HG02798 (cell line): ENCODE results near the gene ROR2.

Experiments used
- ATAC-seq: cut with Tn5 transposase; IDR thresholded peaks from one replicate; pipeline ENCODE4 v1.9.1; 2021; ENCODE audit warnings: mild to moderate bottlenecking; ENCODE audit not compliant: unreplicated experiment, poor library complexity

The ROR2 gene

DNA sequence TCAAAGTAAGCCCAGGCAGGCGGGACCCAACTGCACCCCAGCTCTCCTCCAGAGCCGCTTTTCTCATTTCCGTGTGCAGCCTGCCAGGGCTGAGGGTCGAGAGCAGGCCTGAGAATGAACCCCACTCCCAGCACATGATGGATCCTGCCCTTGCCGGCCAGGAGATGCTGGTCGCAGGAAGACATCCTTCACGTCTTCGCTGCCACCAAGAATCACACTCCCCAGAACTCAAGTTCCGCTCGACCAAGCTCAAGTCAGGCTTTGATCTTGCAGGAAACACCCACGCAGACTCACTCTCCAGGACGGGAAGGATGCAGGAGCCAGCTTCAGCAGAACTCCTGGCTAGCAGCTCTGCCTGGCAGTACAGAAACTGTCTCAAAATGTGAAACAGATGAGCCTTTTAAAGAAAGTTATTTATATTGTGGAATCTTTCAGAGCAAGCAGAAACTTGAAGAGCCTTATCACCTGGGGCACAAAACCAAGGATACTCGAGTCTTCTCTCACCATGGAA, 102.4 kb downstream of the ROR2 start:
- no peak for ATAC-seq

- ATAC-seq = no peak
Observed at GRCh38 chr9:91845879-91846278, 104.1 kb downstream of the ROR2 start.

DNA sequence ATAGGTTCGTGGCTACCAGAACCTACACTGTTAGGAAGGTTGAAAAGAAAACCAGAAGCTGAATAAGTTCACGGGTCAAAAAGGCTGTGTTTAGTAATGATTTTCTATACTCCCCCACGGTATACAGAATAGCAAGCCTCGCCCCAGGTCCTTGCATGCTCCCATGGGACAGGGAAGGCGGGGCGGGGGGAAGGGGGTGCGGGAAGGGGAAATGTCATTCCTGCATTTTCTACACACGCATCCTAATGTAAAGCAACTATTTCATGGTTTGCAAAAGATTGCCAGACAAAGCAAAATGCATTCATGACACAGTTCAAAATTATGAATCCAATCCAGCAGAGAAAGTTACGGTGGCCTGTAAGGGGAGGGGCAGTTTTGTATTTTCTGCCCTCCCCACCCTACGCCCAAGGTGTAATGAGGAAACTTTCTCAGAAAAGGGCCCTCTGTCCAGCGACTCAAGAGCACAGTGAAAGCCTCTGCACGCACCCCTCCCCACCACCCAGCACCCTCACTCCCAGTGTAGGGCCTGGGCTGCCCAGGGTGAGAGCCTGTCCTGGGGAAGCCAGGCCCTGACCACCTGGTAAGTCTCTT, 105.2 kb downstream of the ROR2 start:
- no peak for ATAC-seq

GRCh38 chr9:91844190-91844589, 105.8 kb downstream of the ROR2 start:
- ATAC-seq = no peak

DNA sequence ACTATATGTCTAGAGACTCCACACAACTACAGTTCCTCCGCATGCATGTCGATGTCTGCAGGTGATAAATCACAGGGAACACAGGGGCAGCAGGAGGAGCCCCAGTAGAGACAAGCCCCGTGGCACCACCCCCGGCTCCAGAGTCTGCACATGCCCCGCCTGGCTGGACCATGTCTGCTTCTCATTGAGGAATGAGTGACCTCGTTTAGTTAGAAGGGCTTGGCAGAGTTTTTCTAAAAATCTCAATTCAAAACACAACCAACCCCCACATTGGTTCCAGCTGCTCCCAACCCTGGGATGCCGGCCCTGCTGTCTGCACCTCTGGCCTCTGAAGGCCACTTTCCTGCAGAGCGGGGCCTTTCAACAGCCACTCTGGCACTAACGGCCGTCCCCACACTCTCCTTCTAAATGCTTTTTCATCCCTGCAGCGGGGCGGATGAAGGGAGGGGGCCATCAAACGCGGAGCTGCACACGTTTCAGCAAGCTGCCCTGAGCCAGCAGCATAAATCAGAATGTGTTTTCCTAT, 106.3 kb downstream of the ROR2 start:
- ATAC-seq = no peak

- ATAC-seq = no peak
Observed at GRCh38 chr9:91843093-91843492, 106.9 kb downstream of the ROR2 start.

GRCh38 chr9:91842358-91843049, 107.5 kb downstream of the ROR2 start:
- ATAC-seq = no peak

DNA sequence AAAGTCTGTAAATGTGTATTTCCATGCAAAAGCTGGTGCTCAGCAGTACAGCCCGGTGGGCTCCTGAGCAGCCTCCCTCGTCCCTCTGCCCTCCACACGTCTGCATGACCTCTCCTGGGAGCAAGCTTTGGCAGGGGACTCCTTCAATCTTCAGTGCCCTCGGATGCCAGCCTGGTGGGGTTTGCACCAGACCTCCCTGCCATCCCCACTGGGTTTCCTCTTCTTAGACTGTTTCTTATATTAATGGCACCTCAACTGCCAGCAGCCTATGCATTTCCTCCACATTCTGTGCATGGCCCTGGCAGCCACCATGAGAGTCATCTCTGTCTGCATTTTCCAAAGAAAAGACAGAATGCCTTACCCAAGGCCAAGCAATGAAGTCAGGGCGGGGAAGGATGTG, 108.4 kb downstream of the ROR2 start:
- no peak for ATAC-seq

DNA sequence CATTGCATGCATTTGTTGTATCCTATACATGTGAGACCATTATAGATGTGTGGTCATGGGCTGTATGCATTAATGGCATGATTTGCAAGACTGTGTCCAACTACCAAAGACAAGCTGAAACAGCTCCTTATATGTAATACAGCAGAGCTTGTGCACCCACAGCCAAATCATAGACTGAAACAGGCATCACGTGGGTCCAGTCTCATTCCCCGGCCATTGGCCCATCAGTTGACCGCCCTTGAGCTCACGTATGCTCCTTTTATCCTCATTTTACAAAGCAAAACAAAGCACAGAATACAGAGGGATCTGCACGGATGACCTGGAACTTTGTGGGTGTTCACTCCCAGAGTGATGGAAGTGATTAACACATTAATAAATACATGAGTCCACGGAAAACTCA, 109.1 kb downstream of the ROR2 start:
- ATAC-seq = no peak

DNA sequence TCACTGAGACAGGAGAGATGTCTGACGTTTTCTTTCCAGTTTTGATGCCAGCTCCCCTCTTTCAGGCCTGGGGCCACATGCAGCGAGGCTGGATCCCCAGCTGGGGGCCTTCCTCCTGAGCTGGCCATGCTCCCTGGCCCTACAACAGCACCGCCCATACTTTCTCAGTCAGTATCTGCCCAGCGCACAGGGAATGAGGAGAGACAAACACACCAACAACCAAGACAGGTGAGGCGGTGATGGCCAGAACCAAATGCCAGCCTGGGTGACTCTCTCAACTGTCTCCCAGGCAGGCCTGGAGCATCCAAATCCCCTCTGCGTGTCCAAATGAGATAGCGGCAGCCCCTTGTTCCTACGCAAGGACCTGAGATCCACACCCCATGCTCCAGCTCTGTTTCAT, 109.6 kb downstream of the ROR2 start:
- no peak for ATAC-seq

DNA sequence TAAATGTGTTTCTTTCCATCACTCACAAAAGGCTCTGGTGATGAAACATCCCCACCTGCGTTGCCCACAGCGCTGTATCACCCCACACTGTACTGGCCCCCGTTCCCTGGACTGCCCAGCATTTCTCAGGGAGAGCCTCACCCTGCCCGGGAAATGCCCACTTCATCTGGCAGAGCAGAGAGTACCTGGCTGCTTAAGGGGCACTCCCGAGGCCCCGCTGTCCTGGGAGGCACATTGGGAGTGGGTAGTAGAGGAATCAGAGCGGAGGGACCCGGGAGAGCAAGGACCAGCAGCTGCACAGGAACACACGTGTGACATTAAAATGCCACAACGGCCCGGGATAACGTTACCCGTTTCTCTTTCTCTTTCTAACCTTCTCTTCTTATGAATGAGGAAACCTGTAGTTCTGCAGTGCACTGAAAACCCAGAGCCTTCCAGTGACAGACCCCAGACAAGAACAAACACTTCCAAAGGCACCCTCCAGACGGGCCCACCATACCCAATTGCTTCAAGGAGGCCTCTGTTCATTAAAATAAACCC, 110.0 kb downstream of the ROR2 start:
- ATAC-seq = no peak

- ATAC-seq = no peak
Observed at GRCh38 chr9:91837981-91838731, 111.9 kb downstream of the ROR2 start.

GRCh38 chr9:91836515-91836914, 113.5 kb downstream of the ROR2 start:
- no peak for ATAC-seq

GRCh38 chr9:91835632-91836031, 114.4 kb downstream of the ROR2 start:
- no peak for ATAC-seq

- no peak for ATAC-seq
Observed at GRCh38 chr9:91835216-91835615, 114.8 kb downstream of the ROR2 start.

- ATAC-seq = no peak
Observed at GRCh38 chr9:91834740-91835139, 115.3 kb downstream of the ROR2 start.

GRCh38 chr9:91833878-91834255, 116.2 kb downstream of the ROR2 start:
- ATAC-seq = no peak

DNA sequence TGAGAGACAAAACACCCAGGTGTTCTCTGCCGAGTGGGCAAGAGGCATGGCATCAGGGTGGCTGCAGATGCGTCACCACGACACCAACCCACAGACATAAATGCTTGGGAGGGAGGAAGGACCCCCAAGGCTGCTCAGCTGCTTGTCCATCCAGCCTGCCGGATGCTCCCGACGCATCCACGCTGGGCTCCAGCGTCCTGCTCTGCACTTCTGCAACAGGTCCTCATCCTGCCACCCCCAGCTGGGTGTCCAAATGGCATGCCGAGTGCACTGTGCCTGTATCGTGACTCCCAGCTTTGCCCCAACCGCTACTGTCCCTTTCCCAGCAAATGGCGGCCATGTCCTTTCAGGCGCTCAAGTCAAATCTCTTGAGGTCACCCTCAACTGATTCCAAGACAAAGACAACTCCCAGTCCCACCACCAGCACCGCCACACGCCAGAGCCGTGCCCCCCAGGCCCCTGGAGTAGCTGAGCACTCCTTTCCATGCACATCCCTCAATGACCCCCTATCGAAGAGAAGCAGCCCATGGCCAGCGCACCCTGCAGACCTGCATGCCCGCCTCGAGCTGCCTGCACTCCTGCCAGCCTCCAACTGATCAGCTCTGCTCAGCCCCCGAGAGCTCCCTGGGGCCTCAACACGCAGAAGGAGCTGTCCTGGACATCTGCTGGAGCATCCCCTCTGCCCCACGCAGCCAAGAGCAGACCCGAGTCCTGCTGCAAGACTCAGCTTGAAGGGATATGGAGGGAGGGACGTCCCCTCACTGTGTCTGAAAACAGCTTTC, 116.7 kb downstream of the ROR2 start:
- no peak for ATAC-seq

DNA sequence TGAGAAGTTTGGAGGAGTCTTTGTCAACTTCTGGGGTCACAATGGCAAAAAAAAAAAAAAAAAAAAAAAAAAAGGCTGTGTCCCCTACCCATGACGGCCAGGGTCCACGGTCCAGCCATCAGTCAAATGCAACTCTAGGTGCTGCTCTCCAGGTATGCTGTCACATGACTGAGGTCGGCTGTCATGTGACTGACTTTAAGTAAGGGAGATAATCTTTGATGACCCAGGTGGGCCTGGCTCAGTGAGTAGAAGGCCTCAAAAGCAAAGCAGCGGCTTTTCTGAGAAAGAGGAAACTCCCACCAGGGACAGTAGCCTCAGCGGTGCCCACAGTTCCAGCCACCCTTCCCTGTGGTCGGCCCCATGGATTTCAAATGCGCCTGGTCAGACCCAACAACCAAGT, 117.7 kb downstream of the ROR2 start:
- ATAC-seq = no peak

GRCh38 chr9:91825866-91826265, 124.2 kb downstream of the ROR2 start:
- no peak for ATAC-seq
